HG02610 (cell line): ENCODE results near the gene KCNT1.

Experiments
- ATAC-seq: cut with Tn5 transposase; IDR thresholded peaks from one replicate; pipeline ENCODE4 v1.9.1; 2021; ENCODE audit warnings: mild to moderate bottlenecking, moderate library complexity; ENCODE audit not compliant: unreplicated experiment

The KCNT1 gene

GRCh38 chr9:135794057-135794335 lies 92.0 kb downstream of the KCNT1 start:
- ATAC-seq = no peak

- ATAC-seq = no peak
Observed at GRCh38 chr9:135794361-135794885, 92.4 kb downstream of the KCNT1 start.

DNA sequence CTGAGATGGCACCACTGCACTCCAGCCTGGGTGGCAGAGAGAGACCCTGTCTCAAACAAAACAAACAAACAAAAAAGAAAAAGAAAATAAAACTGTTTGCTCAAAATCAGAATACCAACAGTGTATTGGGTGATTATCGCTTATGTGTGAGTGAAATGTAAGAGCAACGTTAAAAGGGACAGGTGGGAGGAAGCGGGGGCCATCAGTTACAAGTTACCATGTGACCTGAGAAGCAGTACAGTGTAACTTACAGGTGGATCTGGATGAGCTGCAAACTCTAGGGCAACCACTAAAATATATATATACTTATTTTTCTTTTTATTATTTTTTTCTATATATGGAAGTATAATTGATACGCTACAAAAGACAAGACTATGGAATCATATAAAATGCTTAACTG lies 93.4 kb downstream of the KCNT1 start:
- no peak for ATAC-seq

DNA sequence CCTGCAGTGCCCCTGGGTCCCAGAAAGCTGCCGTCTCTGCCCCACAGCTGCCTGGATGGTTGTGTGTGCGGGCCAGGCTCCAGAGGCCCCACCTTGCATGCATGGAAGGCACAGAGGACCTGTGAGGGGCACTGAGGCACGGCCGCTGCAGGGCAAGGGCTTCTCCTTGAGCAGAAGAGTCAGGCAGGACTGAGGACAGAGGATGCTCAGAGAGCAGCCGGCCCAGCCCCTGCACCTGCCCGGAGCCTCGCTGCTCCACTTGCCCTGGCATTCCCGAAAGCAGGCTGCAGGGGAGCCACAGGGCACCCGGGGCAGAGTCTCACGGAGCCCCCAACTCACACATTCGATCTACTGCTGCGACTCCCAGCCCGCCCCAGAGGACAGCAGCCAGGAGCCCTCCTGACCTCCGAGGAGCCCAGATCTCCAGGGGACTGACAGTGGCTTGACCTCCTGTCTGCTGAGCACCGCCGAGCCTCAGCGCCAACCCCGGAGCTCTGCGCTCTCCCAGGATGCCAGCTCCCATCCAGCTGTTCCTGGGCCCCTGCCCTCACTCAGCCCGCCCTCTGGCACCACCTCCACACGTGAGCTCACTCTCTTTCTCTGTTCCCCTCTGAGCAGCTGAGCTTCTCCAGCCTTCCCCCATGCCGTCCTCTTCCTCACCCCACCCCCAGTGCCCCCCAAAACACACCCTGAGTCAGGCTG lies 95.0 kb downstream of the KCNT1 start:
- ATAC-seq = no peak

DNA sequence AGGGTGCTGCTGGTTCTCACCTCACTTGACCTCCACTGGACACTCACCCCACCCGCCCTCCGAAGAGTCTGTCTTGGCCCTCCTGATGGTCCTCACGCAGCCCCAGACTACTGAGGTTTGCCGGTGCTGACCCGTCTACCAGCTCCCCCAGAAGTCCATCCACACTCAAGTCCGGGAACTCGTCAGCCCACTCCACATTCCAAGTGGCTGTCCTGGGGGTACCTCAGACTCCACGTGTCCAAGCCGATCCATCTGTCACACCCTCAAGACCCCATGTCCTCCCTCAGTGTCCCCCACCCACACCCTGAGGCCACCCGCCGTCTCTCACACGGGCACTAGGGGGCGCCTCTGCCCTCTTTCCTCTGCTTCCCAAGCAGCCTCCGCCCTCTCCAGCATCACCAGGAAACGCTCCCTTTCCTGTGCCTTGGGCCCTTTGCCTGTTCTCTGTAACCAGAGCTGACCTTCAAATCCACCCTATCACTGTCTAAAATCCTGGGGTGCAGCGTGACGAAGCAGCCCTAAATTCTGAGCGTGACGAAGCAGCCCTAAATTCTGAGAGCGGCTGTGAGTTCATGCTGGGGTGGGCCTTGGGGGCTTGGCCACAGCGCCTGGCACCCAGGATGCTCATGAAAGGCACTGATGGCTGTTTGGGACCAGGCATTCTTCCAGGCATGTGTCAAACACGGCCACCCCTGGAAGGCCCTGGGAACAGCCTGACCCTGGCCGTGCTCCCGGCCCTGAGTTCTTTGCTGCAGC lies 95.7 kb downstream of the KCNT1 start:
- no peak for ATAC-seq

- ATAC-seq = no peak
Observed at GRCh38 chr9:135798263-135798585, 96.2 kb downstream of the KCNT1 start.

- ATAC-seq = no peak
Observed at GRCh38 chr9:135799261-135799660, 97.3 kb downstream of the KCNT1 start.

DNA sequence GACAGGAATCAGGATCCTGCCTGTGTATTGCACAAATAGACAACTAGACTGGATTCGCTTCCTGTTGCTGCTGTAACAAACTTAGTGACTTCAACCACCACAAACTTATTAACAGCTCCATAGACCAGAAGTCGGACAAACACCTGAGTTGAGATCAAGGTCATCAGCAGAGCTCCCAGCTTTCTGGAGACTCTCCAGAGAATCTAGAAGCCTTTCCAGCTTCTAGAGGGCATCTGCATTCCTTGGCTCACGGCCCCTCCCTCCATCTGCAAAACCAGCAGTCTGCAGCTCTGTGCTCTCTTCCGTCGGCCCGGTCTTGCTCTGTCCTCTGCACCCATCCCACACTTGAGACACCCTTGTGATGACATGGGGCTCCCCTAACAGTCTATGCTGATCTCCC lies 99.1 kb downstream of the KCNT1 start:
- ATAC-seq = no peak

- no peak for ATAC-seq
Observed at GRCh38 chr9:135802876-135803419, 101.0 kb downstream of the KCNT1 start.

GRCh38 chr9:135803441-135803840 lies 101.5 kb downstream of the KCNT1 start:
- ATAC-seq = no peak

GRCh38 chr9:135804581-135805421 lies 102.8 kb downstream of the KCNT1 start:
- no peak for ATAC-seq

- no peak for ATAC-seq
Observed at GRCh38 chr9:135805422-135806022, 103.5 kb downstream of the KCNT1 start.

DNA sequence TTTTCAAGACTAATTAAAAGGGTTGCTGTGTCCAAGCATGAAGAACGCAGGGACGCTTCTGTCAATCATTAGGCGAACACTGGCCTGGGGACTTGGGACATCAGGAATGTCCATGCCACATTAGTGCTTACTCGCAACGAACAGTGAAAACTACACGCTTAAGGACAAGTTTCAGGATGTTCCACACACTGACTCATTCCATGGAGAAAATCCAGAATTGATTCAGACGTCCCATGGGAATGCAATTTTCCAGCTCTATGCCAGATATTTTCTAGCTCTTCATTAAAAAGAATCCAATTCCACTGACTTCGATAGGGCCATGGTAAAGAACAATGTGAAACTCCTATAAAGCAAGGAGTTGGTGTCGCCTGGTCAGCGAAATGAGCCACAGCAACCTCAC lies 107.2 kb downstream of the KCNT1 start:
- ATAC-seq = no peak

DNA sequence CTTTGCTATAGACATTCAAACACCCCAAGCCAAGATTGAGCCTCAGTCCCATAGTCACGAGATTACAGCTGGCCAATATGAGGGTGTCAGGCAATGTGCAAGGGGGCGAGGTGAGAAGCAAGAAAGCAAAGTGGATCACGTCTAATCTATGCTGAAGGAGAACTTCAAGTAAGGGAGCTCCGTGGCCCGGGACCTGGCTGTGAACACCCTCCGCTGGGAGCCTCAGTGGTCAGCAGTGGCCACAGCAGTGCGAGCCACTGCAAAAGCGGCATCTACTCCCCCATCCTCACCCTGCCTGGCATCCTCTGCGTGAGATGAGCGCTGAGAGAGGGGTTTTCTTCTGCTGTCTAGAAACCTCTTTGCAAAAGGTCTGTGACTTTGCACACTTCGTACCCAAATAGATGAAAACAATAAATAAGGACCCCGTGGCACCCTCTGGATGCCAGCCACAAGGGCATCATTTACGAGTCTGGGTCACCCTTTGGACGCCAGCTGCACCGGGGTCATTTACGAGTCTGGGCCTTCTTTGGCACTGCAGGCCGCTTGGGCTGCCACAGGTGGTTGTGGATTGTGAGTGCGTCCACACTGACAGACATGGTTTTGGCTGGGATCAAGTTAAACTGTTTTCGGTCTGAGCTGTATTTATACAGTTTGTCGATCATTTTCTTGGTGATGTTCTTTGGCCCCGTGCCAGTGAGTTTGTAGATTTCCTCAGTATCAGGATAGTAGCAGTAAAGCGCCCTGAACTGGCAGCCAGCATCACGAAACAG lies 109.0 kb downstream of the KCNT1 start:
- no peak for ATAC-seq

DNA sequence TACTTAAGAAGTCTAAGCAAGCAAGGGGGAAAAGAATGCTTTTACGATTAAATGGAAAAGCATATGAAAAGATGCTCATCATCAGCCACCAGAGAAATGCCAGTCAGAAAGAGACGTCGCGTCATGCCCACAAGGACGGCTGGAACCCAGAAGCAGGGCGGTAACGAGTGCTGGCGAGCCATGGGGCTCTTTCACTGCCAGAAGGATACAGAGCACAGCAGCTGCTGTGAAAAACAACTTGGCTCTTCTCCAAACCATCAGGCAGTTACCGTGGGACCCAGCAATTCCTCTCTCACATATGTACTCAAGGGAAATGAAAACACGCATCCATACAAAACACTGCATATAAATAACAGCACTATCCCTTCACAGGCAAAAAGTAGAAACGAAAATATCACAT lies 109.8 kb downstream of the KCNT1 start:
- no peak for ATAC-seq

DNA sequence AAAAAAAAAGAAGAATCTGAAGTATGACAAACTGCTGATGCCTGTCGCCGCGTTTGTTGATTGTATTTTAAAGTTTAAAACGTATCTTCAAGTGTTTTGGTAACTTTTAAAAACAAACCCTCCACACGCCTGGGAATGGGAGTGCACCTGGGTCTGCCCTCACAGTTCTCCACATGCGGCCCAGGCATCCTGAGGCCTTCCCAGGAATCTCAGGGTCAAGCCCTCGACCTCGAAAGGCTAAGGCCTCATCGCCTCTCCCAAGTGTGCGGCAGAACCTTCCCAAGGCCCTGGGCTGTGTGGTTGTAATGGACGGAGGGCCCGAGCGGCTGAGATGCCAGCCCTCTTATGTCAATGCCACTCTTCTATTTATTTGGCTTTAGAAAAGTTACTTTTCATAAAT lies 111.0 kb downstream of the KCNT1 start:
- no peak for ATAC-seq

DNA sequence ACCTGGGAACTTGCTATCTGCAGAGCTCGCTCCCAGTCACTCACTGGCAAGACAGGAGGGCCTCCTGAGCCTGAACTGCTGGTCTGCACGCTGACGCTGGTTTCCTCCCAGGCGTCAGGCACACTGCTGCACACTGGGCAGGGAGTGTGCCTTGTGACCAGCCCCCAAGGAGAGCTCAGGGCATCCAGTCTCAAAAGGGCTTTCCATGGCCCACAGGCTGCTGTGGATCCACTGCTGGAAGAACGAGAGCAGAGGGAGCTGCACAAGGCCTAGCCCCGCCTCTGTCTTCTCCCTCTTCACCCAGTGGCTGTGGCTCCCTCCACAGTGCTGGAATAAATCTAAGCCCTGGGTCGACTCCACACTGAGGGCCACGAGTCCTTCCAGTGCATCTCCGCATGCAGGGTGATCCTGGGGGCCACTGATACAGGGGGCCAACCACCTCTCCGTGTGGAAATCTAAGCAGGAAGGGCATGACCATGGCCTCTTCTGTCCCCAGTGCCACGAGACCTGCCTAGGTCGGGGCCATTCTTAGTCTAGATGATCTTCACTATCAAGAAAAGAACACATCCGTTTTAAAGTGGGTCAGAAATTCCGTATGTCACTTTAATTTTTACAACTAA lies 111.8 kb downstream of the KCNT1 start:
- no peak for ATAC-seq

GRCh38 chr9:135814421-135815095 lies 112.6 kb downstream of the KCNT1 start:
- ATAC-seq = no peak

- no peak for ATAC-seq
Observed at GRCh38 chr9:135815413-135815812, 113.4 kb downstream of the KCNT1 start.
